H7 (cell line): ENCODE measurements around the gene COMP. TPM values are rescaled to one million over a fixed set of nuclear protein-coding genes. Genes with fewer than 3 reads are reported as not detected.

ENCODE experiments used
- DNase-seq: peaks from one replicate; pipeline ENCODE4 v3.0.0; 2012
- H3K27me3 ChIP-seq: 2 replicates; pipeline ENCODE4 v1.6.0; 2011; ENCODE audit warnings: mild to moderate bottlenecking, low read length; ENCODE audit not compliant: control insufficient read depth, insufficient read depth
- H3K36me3 ChIP-seq: replicated peaks from 2 replicates; pipeline ENCODE4 v1.5.1; 2011; ENCODE audit warnings: low read length; ENCODE audit not compliant: control insufficient read depth, insufficient read depth
- H3K4me3 ChIP-seq: 2 replicates; pipeline ENCODE4 v1.5.1; 2011; ENCODE audit warnings: low read depth, mild to moderate bottlenecking, control low read depth, low read length, moderate library complexity; ENCODE audit not compliant: insufficient read depth
- total RNA-seq: library from RNA; depleted of rRNA; stranded (reverse); fragments of >200 nt; shearing (Covaris generic); gene quantifications from 2 replicates; pipeline ENCODE4 v1.2.3, GENCODE V29; 2014

Gene COMP
- total RNA-seq, 1 experiment from 2014 or later: not detected

- Histone ChIP-seq H3K36me3 (no peaks in the 10 kb centered on the region), H3K27me3 (no peaks in the 10 kb centered on the region; the same call in none of the 2 replicates), H3K4me3 (no peak overlapping the region)
- DNase-seq: no peak
Observed at GRCh38 chr19:18760440-18761383, 30.4 kb downstream of the COMP start.

- Histone ChIP-seq H3K36me3 (no peaks in the 10 kb centered on the region), H3K27me3 (no peaks in the 10 kb centered on the region; the same call in none of the 2 replicates), H3K4me3 (no peak overlapping the region)
- DNase-seq: no peak
Observed at GRCh38 chr19:18759995-18760426, 31.1 kb downstream of the COMP start.

GRCh38 chr19:18759304-18759994, 31.7 kb downstream of the COMP start:
- Histone ChIP-seq H3K4me3 (no peak overlapping the region), H3K36me3 (no peaks in the 10 kb centered on the region), H3K27me3 (no peaks in the 10 kb centered on the region; the same call in 1 of the 2 replicates)
- no peak for DNase-seq

GRCh38 chr19:18756896-18757295, 34.2 kb downstream of the COMP start:
- H3K4me3 ChIP-seq: no peak overlapping the region
- no peaks in the 10 kb centered on the region for H3K27me3 ChIP-seq
- no peak for DNase-seq
- H3K36me3 ChIP-seq: peaks cover 1% of the 10 kb centered on the region; the same call in 1 of the 2 replicates

GRCh38 chr19:18754501-18754900, 36.6 kb downstream of the COMP start:
- DNase-seq: no peak
- H3K27me3 ChIP-seq: no peaks in the 10 kb centered on the region
- H3K4me3 ChIP-seq: no peak overlapping the region
- peaks cover 1% of the 10 kb centered on the region; the same call in 1 of the 2 replicates for H3K36me3 ChIP-seq

- H3K27me3 ChIP-seq: no peaks in the 10 kb centered on the region
- no peak for DNase-seq
- peaks cover 1% of the 10 kb centered on the region; the same call in 1 of the 2 replicates for H3K36me3 ChIP-seq
- H3K4me3 ChIP-seq: no peak overlapping the region
Observed at GRCh38 chr19:18751571-18751970, 39.5 kb downstream of the COMP start.

GRCh38 chr19:18750295-18750970, 40.7 kb downstream of the COMP start:
- H3K27me3 ChIP-seq: no peaks in the 10 kb centered on the region
- no peak for DNase-seq
- H3K36me3 ChIP-seq: peaks cover 1% of the 10 kb centered on the region; the same call in 1 of the 2 replicates
- no peak overlapping the region for H3K4me3 ChIP-seq

- Histone ChIP-seq H3K36me3 (peaks cover 1% of the 10 kb centered on the region; the same call in 1 of the 2 replicates), H3K4me3 (no peak overlapping the region), H3K27me3 (no peaks in the 10 kb centered on the region)
- no peak for DNase-seq
Observed at GRCh38 chr19:18749362-18750231, 41.5 kb downstream of the COMP start.

- Histone ChIP-seq H3K36me3 (no peaks in the 10 kb centered on the region; the same call in 1 of the 2 replicates), H3K4me3 (no peak overlapping the region), H3K27me3 (no peaks in the 10 kb centered on the region)
- peak; percentile 88 for DNase-seq
Observed at GRCh38 chr19:18746401-18747325, 44.4 kb downstream of the COMP start.

GRCh38 chr19:18745931-18746330, 45.2 kb downstream of the COMP start:
- no peaks in the 10 kb centered on the region; the same call in 1 of the 2 replicates for H3K36me3 ChIP-seq
- no peak for DNase-seq
- H3K27me3 ChIP-seq: no peaks in the 10 kb centered on the region
- H3K4me3 ChIP-seq: no peak overlapping the region

- no peak for DNase-seq
- no peaks in the 10 kb centered on the region; the same call in 1 of the 2 replicates for H3K36me3 ChIP-seq
- H3K27me3 ChIP-seq: no peaks in the 10 kb centered on the region
- H3K4me3 ChIP-seq: no peak overlapping the region
Observed at GRCh38 chr19:18745012-18745735, 45.9 kb downstream of the COMP start.

GRCh38 chr19:18743784-18744418, 47.2 kb downstream of the COMP start:
- no peaks in the 10 kb centered on the region for H3K27me3 ChIP-seq
- no peaks in the 10 kb centered on the region for H3K36me3 ChIP-seq
- DNase-seq: no peak
- no peak overlapping the region for H3K4me3 ChIP-seq
